Pons (tissue), 1 donor: ENCODE measurements around the gene LSMEM2.
"Not testable (repeated sequence)": the region's sequence is repeated elsewhere in the genome, so short reads cannot be mapped to it uniquely, and the experiment has no call there.

Source experiments
- DNase-seq: peaks from one replicate; pipeline ENCODE4 v3.0.0-alpha.2; 2016; ENCODE audit warnings: low spot score

The LSMEM2 gene

DNA sequence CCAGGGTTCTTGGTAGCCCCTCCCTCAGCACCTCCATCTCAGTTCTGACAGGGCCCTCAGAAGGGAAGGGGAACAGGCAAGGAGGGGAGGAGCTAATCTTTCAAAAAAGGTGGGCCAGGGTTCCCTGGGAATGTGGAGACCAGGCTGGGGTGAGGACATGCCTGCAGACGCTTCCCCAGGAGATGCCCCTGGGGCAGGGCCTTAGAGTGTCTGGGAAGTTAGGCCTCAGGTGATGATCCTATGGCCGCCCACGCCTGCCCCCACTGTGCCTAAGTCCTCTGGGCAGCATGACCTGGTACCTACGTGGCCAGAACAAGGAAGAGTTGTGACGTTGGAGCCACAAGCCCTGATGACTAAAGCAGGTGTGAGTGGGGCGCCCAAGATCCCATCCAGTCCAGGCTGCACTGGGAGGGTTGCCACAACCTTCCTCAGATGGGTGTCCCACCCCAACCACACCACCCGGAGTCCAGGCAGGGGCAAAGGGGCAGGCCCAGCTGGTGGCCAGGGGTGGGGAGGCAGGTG is 13.9 kb upstream of the LSMEM2 start:
- no peak for DNase-seq

DNA sequence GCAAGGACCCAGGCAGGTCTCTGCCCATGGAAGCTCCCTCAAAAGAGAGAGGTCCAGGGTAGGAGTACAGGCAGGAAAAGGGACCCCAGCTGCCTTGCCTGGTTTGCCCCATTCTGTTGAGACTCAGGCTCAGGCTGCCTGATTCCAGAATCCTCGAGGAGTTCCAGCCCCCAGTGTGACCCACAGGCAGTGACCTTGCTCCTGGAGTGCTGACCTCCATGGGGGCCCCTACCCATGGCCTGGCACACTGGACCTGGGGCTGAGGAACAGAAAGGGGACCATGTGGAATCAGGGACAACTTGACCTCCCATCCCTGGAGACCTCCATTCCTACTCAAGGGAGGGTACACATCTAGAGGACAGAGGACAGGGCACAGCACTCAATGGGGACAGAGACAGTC is 13.3 kb upstream of the LSMEM2 start:
- DNase-seq = no peak

- DNase-seq = no peak
Measured at GRCh38 chr3:50266017-50266416, 12.9 kb upstream of the LSMEM2 start.

- DNase-seq = no peak
Measured at GRCh38 chr3:50266836-50267235, 12.1 kb upstream of the LSMEM2 start.

DNA sequence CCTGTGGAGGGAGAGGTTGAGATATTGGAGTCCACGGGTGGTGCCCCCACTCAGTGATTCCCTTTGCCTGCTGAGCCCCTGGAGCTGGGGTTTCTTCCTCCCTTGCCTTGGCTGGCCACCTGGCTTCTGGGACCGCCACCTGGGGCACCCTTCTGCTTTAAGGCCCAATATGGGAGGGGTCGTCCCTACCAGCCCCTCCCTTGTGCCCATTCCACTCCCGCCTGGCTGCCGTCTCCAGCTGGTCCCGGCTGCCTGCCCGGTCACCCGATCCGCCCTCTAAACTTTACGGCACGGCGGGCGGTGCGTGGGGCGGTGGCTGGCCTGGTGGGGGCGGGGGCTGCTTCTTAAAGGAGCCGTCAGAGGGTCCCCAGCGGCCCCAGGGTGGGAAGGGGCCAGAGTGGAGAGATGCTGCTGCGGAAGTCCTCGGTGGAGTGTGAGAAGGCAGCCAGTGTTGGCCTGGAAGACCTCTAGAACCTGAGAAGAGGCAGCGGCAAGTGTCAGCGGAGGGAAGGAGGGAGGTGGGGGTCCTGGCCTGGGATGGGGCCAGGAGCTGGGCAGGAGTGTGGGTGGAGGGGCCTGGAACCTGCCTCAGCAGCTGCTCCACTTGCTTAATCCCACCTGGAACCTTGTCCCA is 11.5 kb upstream of the LSMEM2 start:
- DNase-seq = no peak

DNA sequence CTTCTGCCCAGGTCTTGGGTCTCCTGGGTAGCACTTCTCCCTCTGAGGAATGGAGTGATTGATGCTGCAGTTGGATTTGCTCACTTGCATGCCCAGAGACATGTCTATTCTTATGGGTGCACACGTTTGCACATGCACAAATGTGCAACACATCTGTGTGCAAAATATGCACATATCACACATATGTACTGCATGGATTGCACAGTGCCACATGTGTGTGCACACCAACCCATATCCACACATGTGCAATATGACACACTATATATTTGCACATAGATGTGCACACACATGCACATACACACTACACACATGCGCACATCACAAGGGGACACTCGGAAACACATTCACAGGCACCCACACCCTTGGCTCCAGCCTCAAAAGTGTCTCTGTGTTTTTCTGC is 10.6 kb upstream of the LSMEM2 start:
- no peak for DNase-seq

DNA sequence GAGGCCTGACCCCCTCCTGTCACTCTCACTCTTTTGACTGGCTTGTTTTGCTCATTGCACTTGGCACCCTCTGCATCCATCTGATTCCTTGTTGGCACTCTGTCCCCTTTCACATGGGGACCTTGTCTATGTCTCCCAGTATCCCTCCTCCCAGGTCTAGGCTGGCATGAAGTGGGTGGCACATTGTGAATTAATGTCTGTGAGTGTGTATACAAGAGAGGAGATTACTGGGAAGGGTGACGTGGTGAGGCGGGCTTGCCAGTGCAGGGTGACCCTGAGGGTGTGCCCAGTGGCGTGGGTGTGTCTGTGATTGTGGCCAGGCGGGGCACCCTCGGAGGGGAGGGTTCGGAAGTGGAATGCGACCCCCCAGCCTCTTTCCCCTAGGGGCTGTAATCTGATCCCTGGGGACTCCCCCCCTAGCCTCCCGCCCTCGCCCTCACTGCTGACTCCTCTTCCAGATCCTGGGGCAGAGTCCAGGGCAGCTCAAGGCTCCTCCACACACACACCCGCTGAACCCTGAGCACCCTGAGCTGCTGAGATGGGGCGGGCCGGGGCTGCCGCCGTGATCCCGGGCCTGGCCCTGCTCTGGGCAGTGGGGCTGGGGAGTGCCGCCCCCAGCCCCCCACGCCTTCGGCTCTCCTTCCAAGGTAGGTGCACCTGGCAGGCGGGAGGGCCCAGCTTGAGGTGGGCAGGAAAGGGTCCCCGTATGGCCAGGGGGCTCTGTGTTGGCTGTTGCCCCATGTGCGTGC is 10.0 kb upstream of the LSMEM2 start, which contains the start of gene SEMA3B:
SEMA3B (plus strand) TSS at position 445 of the 749 bp plus-strand sequence; CDS start at position 539, 94 bp downstream.
- DNase-seq = peak; percentile 78

DNA sequence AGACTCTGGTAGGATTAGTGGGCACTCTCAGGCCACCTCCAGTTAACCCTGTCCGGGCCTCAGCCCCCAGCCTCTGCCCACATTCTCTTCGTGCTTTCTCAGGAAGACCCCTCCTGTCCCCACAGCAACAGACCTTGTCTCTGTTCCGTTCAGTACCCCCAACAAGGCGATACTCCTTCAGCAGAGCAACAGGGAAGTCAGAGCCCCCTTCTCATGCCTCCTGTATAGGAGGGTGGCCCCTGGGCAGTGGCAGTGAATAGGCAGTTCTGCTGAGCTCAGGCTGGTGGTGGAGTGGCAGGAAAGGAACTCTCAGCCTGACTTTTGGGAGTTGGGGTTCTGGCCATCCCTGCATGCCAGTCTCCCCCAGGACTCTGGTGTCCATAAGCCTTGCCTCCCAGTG is 9.4 kb upstream of the LSMEM2 start:
- DNase-seq = no peak

DNA sequence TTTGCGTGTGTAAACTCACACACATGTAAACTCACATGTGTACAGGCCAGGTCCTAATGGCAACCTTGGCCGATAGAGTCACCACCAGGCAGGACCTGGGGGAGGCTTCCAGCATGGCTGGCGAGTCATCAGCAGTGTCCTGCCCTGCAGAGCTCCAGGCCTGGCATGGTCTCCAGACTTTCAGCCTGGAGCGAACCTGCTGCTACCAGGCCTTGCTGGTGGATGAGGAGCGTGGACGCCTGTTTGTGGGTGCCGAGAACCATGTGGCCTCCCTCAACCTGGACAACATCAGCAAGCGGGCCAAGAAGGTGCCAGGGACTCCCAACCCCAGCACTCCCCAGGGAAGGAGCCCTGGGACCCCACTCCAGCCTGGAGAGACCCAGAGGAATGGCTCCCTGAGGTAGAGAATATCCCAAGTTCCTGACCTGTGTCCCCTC is 8.9 kb upstream of the LSMEM2 start:
- DNase-seq = no peak

DNA sequence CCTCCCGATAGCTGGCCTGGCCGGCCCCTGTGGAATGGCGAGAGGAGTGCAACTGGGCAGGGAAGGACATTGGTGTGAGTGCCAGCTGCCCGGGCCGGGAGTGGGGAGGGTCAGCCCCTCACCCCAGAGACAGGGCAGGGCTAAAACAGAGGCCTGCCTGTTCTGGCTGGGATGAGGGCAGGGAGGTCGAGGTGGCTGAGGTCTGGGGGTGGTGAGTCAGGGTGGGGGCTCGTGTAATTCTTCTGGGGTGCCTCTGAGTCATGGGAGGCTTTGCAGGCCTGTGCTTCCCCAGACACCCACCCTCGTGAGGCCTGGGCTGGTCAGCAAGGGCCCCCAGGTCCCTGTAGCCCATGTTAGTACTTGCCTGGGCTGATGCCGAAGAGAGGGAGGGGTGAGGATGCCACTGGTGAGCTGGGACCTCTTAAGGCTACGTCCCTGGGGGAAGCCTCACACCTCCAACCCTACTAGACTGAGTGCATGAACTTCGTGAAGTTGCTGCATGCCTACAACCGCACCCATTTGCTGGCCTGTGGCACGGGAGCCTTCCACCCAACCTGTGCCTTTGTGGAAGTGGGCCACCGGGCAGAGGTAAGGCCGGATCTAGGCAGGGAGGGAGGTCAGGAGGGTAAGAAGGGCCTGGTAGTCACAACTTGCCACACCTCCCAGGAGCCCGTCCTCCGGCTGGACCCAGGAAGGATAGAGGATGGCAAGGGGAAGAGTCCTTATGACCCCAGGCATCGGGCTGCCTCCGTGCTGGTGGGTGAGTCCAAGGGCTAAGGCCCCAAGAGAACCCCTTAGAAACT is 8.3 kb upstream of the LSMEM2 start:
- DNase-seq = no peak

- DNase-seq = no peak
Measured at GRCh38 chr3:50271314-50271936, 7.5 kb upstream of the LSMEM2 start.

- DNase-seq = not testable (repeated sequence)
Measured at GRCh38 chr3:50272538-50272910, 6.4 kb upstream of the LSMEM2 start.

DNA sequence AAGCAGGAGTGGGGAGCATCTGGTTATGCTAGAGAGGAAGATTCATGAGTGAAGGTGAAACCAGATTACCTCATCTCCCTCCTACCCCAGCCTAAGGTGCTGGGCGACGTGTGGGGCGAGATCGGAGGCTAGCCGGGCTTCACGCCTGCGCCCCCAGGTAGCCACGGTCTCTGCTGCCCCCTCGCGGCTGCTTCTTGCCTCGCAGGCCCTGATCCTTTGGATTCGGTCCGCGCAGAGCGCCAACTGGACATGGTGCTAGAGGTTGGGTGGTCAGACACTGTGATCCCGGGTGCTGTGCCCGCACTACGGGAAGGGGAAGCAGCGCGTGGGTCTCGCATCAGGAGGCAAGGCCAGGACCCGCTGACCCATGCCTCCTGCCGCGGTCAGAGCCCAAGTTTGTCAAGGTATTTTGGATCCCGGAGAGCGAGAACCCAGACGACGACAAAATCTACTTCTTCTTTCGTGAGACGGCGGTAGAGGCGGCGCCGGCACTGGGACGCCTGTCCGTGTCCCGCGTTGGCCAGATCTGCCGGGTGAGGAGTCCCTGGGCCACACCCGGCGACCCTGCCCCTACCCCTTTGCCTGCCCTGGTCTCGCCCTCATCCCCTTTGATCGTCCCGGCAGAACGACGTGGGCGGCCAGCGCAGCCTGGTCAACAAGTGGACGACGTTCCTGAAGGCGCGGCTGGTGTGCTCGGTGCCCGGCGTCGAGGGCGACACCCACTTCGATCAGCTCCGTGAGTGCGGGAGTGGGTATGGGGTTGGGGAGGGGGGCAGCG is 5.8 kb upstream of the LSMEM2 start:
- peak; percentile 87 for DNase-seq

- no peak for DNase-seq
Measured at GRCh38 chr3:50273689-50274065, 5.2 kb upstream of the LSMEM2 start.

DNA sequence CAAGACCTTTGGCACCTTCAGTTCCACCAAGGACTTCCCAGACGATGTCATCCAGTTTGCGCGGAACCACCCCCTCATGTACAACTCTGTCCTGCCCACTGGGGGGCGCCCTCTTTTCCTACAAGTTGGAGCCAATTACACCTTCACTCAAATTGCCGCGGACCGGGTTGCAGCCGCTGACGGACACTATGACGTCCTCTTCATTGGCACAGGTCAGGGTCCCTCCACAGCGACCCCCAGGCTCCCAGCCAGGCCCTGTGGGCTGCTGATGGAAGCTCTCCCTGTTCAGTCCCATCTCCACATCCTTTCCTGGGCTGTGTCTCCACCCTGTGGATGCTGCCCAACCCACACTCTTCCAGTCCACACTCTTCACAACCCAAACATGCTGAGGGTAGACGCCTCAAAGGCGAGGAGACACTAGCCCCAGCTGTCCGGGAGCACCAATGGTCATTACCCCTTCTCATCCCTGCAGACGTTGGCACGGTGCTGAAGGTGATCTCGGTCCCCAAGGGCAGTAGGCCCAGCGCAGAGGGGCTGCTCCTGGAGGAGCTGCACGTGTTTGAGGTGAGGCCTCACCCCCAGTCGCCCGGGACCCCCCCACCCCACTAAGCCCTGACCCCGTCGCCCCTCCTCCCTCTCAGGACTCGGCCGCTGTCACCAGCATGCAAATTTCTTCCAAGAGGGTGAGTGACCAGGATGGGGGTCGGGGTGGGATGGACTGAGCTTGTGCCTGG is 4.3 kb upstream of the LSMEM2 start:
- DNase-seq = no peak

GRCh38 chr3:50275141-50275995 is 3.5 kb upstream of the LSMEM2 start:
- no peak for DNase-seq

- no peak for DNase-seq
Measured at GRCh38 chr3:50275996-50276761, 2.7 kb upstream of the LSMEM2 start.

DNA sequence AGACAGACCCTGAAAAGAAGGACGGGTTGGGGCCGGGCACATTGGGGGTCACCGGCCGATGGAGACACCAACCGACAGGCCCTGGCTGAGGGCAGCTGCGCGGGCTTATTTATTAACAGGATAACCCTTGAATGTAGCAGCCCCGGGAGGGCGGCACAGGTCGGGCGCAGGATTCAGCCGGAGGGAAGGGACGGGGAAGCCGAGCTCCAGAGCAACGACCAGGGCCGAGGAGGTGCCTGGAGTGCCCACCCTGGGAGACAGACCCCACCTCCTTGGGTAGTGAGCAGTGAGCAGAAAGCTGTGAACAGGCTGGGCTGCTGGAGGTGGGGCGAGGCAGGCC is 2.2 kb upstream of the LSMEM2 start:
- no peak for DNase-seq
